Trophoblast cell (in vitro differentiated cells and primary cell): ENCODE results near the gene CYSTM1.

Experiments
- DNase-seq, 2 donors: peaks; one replicate each; pipeline ENCODE4 v3.0.0-alpha.2; 2016
- H2AFZ ChIP-seq: 2 replicates; pipeline ENCODE4 v1.6.1; 2013; ENCODE audit warnings: low read length, moderate library complexity, mild to moderate bottlenecking; ENCODE audit not compliant: insufficient read depth, poor library complexity
- H2AK5ac ChIP-seq: 2 replicates; pipeline ENCODE4 v1.6.1; 2013; ENCODE audit warnings: mild to moderate bottlenecking, low read length
- H2BK120ac ChIP-seq: 2 replicates; pipeline ENCODE4 v1.6.1; 2013; ENCODE audit warnings: low read length, mild to moderate bottlenecking, moderate library complexity; ENCODE audit not compliant: insufficient read depth, poor library complexity
- H2BK12ac ChIP-seq: 2 replicates; pipeline ENCODE4 v1.6.1; 2013; ENCODE audit warnings: mild to moderate bottlenecking, low read length, moderate library complexity
- H2BK5ac ChIP-seq: 2 replicates; pipeline ENCODE4 v1.6.1; 2013; ENCODE audit warnings: low read length, low read depth, moderate library complexity, mild to moderate bottlenecking; ENCODE audit not compliant: poor library complexity
- H3K14ac ChIP-seq: 2 replicates; pipeline ENCODE4 v1.6.1; 2013; ENCODE audit warnings: mild to moderate bottlenecking, low read length
- H3K18ac ChIP-seq: 2 replicates; pipeline ENCODE4 v1.6.1; 2013; ENCODE audit warnings: mild to moderate bottlenecking, low read length
- H3K23ac ChIP-seq: 2 replicates; pipeline ENCODE4 v1.6.1; 2013; ENCODE audit warnings: low read length
- H3K27ac ChIP-seq: 2 replicates; pipeline ENCODE4 v1.5.1; 2013; ENCODE audit warnings: low read depth, mild to moderate bottlenecking, inconsistent platforms, low read length, moderate library complexity
- H3K27me3 ChIP-seq: 2 replicates; pipeline ENCODE4 v1.6.1; 2013; ENCODE audit warnings: inconsistent platforms, mild to moderate bottlenecking, low read length, moderate library complexity; ENCODE audit not compliant: insufficient read depth
- H3K36me3 ChIP-seq, 2 experiments: 1 replicate in 1 of 2; 2 replicates in 1 of 2; pipeline ENCODE4 v1.6.1; 2013; ENCODE audit warnings: low read length in 2 of 2, mild to moderate bottlenecking in 2 of 2, moderate library complexity in 1 of 2; ENCODE audit not compliant: insufficient read depth in 2 of 2, control insufficient read depth in 1 of 2
- H3K4ac ChIP-seq: 2 replicates; pipeline ENCODE4 v1.6.1; 2013; ENCODE audit warnings: low read depth, mild to moderate bottlenecking, low read length, moderate library complexity
- H3K4me1 ChIP-seq, 2 experiments: 1 replicate in 1 of 2; 2 replicates in 1 of 2; pipeline ENCODE4 v1.6.1; 2013; ENCODE audit warnings: low read length in 2 of 2, mild to moderate bottlenecking in 2 of 2, moderate library complexity in 1 of 2; ENCODE audit not compliant: insufficient read depth in 2 of 2, control insufficient read depth in 1 of 2
- H3K4me2 ChIP-seq: 2 replicates; pipeline ENCODE4 v1.6.1; 2013; ENCODE audit warnings: inconsistent platforms, mild to moderate bottlenecking, low read length, moderate library complexity
- H3K4me3 ChIP-seq: 2 replicates; pipeline ENCODE4 v1.5.1; 2013; ENCODE audit warnings: mild to moderate bottlenecking, low read depth, low read length, inconsistent platforms
- H3K79me1 ChIP-seq: one replicate; pipeline ENCODE4 v1.6.1; 2013; ENCODE audit warnings: low read length
- H3K79me2 ChIP-seq: 2 replicates; pipeline ENCODE4 v1.6.1; 2013; ENCODE audit warnings: low read length, mild to moderate bottlenecking; ENCODE audit not compliant: control insufficient read depth, insufficient read depth, poor library complexity
- H3K9ac ChIP-seq: 2 replicates; pipeline ENCODE4 v1.6.1; 2013; ENCODE audit warnings: mild to moderate bottlenecking, low read length
- H3K9me3 ChIP-seq: 2 replicates; pipeline ENCODE4 v1.6.1; 2013; ENCODE audit warnings: low read depth, mild to moderate bottlenecking, control low read depth, inconsistent platforms, low read length; ENCODE audit not compliant: insufficient read depth
- H4K12ac ChIP-seq: 2 replicates; pipeline ENCODE4 v1.6.1; 2013; ENCODE audit warnings: low read depth, mild to moderate bottlenecking, low read length, moderate library complexity
- H4K8ac ChIP-seq: 2 replicates; pipeline ENCODE4 v1.6.1; 2013; ENCODE audit warnings: low read depth, mild to moderate bottlenecking, low read length, moderate library complexity
- H4K91ac ChIP-seq: one replicate; pipeline ENCODE4 v1.6.1; 2013; ENCODE audit warnings: low read depth, mild to moderate bottlenecking, low read length, moderate library complexity
- WGBS: extraction: QIAGEN DNeasy Blood & Tissue Kit; methylation state at CpG from one replicate; pipeline ENCODE4 v1.1.7; 2013; ENCODE audit warnings: missing lambda C conversion rate; ENCODE audit not compliant: insufficient read length, insufficient coverage; ENCODE audit errors: extremely low coverage; 5-methylcytosine and 5-hydroxymethylcytosine counted together

CYSTM1 gene

DNA sequence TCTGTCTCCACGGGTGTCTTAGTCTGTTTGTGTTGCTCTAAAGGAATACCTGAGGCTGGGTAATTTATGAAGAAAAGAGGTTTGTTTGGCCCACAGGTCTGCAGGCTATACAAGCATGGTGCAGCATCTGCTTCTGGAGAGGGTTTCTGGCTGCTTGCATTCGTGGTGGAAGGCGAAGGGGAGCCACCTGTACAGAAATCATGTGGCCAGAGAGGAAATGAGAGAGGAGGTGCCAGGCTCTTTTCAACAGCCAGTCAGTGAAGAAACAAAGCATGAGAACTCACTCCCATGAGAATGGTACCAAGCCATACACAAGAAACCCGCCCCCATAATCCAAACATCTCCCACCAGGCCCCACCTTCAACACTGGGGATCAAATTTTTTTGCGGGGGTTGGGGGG, 74.5 kb downstream of the CYSTM1 start:
- Histone ChIP-seq H2BK5ac (no peak overlapping the region), H3K27ac (no peak overlapping the region), H2AK5ac (no peak overlapping the region), H3K14ac (no peak overlapping the region), H4K91ac (no peak overlapping the region), H3K4me2 (no peak overlapping the region), H3K79me2 (no peaks in the 10 kb centered on the region), H3K79me1 (peaks cover 7% of the 10 kb centered on the region), H3K23ac (no peak overlapping the region), H3K18ac (no peak overlapping the region), H3K9me3 (no peaks in the 10 kb centered on the region), H2BK12ac (no peak overlapping the region), H2BK120ac (no peak overlapping the region), H3K9ac (no peak overlapping the region), H3K4me3 (no peak overlapping the region), H3K4me1 (peaks cover 21 to 41% of the 10 kb centered on the region in 2 experiments), H3K27me3 (no peaks in the 10 kb centered on the region), H4K12ac (no peak overlapping the region), H4K8ac (no peak overlapping the region), H2AFZ (no peak overlapping the region), H3K4ac (no peak overlapping the region), H3K36me3 (peaks cover 3 to 7% of the 10 kb centered on the region in 2 experiments)
- no CpG with 5 or more reads among the region's 5 CpGs for WGBS
- no peak for DNase-seq

DNA sequence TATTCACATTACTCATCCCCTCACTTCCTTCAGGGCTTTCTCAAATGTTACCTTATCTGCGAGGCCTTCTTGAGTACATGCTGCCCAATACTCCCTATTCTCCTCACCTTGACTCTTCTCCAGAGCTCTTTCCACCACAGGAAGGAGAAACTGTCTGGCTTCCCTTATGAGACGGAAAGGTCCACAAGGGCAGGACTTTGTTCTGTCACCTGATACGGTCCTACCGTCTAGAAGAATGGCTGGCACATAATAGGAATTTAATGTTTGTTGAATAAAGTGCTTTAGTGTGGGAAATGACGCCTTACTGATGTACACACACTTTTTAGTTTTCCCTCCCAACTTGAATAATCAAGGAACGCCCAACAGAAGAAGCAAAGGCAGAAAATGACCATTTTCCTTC, 75.4 kb downstream of the CYSTM1 start:
- no CpG with 5 or more reads among the region's 6 CpGs for WGBS
- no peak overlapping the region for H3K23ac ChIP-seq
- H4K12ac ChIP-seq: no peak overlapping the region
- no peak overlapping the region for H2BK5ac ChIP-seq
- H3K36me3 ChIP-seq: peaks cover 2 to 3% of the 10 kb centered on the region in 2 experiments
- no peak overlapping the region for H4K91ac ChIP-seq
- peaks cover 7% of the 10 kb centered on the region for H3K79me1 ChIP-seq
- H3K9ac ChIP-seq: no peak overlapping the region
- no peak overlapping the region for H3K14ac ChIP-seq
- H3K79me2 ChIP-seq: no peaks in the 10 kb centered on the region
- no peak overlapping the region for H3K4me3 ChIP-seq
- H3K9me3 ChIP-seq: no peaks in the 10 kb centered on the region
- H3K4ac ChIP-seq: no peak overlapping the region
- H2BK120ac ChIP-seq: no peak overlapping the region
- no peak overlapping the region for H3K18ac ChIP-seq
- no peaks in the 10 kb centered on the region for H3K27me3 ChIP-seq
- no peak for DNase-seq
- no peak overlapping the region for H3K27ac ChIP-seq
- no peak overlapping the region for H2BK12ac ChIP-seq
- no peak overlapping the region for H2AFZ ChIP-seq
- no peak overlapping the region for H2AK5ac ChIP-seq
- H4K8ac ChIP-seq: no peak overlapping the region
- H3K4me1 ChIP-seq: peaks cover 20 to 35% of the 10 kb centered on the region in 2 experiments
- H3K4me2 ChIP-seq: no peak overlapping the region

DNA sequence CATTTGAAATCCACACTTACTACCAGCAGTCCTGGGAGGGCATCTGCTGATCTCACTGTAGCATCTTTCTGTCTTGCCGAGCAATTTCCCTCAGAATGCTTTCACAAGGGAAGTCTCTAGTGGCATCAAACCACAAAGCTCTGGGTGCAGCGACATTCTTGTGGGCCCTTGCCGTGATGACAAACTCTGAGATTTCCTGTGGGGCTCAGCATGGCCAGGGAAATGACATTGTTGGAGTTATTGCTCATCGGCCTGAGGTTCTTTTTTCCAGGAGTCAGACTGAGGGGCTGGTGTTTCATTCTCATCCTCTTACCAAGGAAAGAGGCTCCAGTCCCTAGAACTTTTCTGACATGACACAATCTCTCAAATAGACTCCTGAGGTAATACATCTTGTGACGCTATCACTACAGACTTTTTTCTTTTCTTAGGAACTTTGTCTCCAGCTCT, 76.6 kb downstream of the CYSTM1 start:
- Histone ChIP-seq H4K91ac (no peak overlapping the region), H2BK12ac (no peak overlapping the region), H3K4me1 (peaks cover 12 to 26% of the 10 kb centered on the region in 2 experiments), H3K27ac (peak overlapping the region; percentile 66), H2AK5ac (no peak overlapping the region), H3K14ac (no peak overlapping the region), H3K23ac (no peak overlapping the region), H3K4me2 (no peak overlapping the region), H2BK5ac (no peak overlapping the region), H3K27me3 (no peaks in the 10 kb centered on the region), H3K9me3 (no peaks in the 10 kb centered on the region), H3K36me3 (peaks cover 0 to 2% of the 10 kb centered on the region in 2 experiments), H4K8ac (no peak overlapping the region), H4K12ac (no peak overlapping the region), H3K4me3 (no peak overlapping the region), H2AFZ (no peak overlapping the region), H2BK120ac (no peak overlapping the region), H3K4ac (no peak overlapping the region), H3K18ac (no peak overlapping the region), H3K79me1 (peaks cover 1% of the 10 kb centered on the region), H3K79me2 (no peaks in the 10 kb centered on the region), H3K9ac (no peak overlapping the region)
- no CpG with 5 or more reads among the region's 5 CpGs for WGBS
- DNase-seq: peak; percentile 27 to 43

DNA sequence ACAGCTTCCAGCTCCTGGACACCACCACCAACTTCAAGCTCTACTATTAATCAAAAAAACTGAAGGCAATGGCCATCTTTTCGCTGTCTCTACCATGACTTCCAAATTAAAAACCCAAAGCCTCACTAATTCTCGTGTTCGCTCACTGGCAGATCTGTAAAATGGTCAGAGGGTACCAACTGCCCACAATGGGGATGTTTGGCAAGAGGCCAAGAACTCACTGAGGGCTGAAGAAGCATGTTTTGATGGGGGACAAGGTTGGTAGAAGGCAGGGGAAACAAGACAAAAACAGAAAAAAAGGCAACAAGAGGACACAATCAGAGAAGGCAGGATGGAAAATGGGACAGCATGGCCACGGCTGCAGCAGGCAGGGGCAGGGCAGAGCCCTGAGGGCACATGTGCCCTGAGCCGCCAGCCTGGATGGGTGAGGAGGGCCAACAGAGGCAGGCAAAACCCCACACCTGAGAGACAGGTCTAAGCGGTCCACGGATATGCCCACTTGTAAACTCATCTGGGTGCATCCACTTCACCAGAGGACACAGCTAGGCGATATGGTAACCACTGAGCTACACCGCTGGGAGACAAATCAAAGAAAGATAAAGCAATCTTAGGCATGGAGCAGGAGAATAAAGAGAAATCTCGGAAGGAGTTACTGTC, 77.6 kb downstream of the CYSTM1 start:
- peaks cover 11 to 18% of the 10 kb centered on the region in 2 experiments for H3K4me1 ChIP-seq

More for the DNA sequence above, 77.6 kb downstream of the CYSTM1 start:
- Histone ChIP-seq H3K4me3 (no peak overlapping the region), H3K9me3 (no peaks in the 10 kb centered on the region), H2BK12ac (peak overlapping the region; percentile 34), H4K8ac (no peak overlapping the region), H3K4me2 (no peak overlapping the region), H4K91ac (no peak overlapping the region), H2BK120ac (no peak overlapping the region), H3K79me2 (no peaks in the 10 kb centered on the region), H4K12ac (no peak overlapping the region), H3K27me3 (no peaks in the 10 kb centered on the region), H3K27ac (peak overlapping the region; percentile 66), H3K4ac (no peak overlapping the region), H2AK5ac (peak overlapping the region; percentile 12), H2AFZ (no peak overlapping the region), H2BK5ac (no peak overlapping the region), H3K79me1 (peaks cover 1% of the 10 kb centered on the region), H3K36me3 (peaks cover 0 to 2% of the 10 kb centered on the region in 2 experiments), H3K23ac (no peak overlapping the region), H3K14ac (peak overlapping the region; percentile 12), H3K9ac (no peak overlapping the region), H3K18ac (peak overlapping the region; percentile 41)
- WGBS: no CpG with 5 or more reads among the region's 10 CpGs
- no peak for DNase-seq
